ENCODE data around the gene CFAP91.

Gene CFAP91

DNA sequence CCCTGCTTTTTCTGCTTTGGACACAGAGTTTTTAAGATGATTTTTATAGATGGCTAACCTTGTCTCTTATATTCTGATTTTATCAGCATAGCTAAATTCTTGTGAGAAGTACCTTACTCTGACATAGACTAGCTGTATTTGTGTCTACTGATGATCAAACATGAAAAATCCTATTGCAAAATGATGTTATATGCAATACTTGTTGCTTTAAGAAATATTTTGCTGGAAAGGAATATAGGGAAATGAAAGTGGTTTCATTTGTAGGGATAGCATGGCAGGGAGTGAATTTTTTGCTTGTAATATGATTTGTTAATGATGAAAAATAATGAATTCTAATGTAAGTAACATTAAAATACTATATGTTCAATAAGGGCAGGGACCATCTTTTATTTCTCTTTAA, 35.9 kb downstream of the CFAP91 start:
- DNase-seq: no peak

DNA sequence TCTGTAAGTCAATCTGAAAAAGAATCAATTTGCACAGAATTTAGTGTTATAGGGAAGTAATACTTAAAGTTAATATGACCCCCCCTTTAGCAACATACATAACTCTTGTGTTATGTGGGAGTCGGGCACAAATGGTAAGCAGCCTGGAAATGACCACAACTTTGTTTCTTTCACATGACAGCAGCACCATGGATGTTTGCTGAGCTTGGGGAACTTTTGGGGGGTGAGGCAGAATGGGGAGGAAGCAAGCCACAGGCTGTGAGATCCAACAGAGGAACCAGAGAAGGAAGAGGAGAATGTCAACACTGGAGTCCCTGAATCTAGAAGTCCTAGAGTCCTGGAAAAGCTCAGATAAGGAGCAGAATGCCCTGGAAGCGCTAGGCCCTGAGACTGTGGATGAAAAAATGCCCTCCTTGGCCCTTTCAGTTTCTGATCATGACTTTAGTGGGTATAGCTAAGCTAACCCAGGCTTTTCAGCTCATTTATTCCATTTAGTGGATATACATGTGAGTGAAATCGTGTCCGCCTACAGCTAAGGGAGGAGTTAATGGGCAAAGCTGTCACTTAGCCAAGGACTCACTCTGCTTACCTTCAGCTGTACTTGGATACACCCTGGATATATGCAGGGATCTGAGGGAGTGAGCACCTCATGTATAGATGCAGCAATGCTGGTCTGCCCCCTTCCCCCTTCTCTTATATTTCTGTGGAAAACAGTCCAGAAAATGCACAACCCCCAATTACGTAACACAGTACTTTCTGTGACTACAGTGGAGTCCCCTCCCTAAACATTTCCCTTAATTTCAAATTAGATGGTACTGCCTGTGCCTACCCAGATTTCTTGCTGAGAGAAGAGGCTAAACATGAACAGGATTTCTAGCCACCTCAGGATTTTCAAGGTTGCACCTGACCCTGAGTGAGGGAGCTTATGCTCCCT, 39.1 kb downstream of the CFAP91 start:
- no peak for DNase-seq

- no peak for DNase-seq
These were observed 41.1 kb downstream of the CFAP91 start for GRCh38 chr3:119743921-119744320.

DNA sequence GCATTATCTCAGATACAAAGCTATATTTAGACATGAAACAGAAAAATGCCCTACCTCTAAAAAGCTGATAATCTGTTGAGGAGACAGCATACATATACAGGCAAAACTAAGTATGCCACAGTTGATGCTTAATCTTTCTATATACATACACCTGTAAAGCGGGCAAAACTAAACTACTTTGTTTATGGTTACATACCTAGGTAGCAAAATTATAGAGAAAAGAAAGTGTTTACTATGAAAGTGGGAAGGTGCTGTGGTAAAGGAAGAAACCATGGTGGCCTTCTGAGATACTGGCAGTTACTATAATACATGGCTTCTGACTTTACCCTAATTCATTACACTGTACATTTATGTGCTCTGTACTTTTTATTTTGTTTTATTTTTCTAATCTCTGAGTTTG, 43.1 kb downstream of the CFAP91 start:
- no peak for DNase-seq

GRCh38 chr3:119746423-119746822, 43.6 kb downstream of the CFAP91 start:
- no peak for DNase-seq

GRCh38 chr3:119747357-119747756, 44.5 kb downstream of the CFAP91 start:
- DNase-seq: no peak

- DNase-seq: no peak
These were observed 46.2 kb downstream of the CFAP91 start for GRCh38 chr3:119748991-119749390.

- no peak for DNase-seq
These were observed 48.6 kb downstream of the CFAP91 start for GRCh38 chr3:119751423-119751822.
